Head of caudate nucleus (tissue), 42 donors: ENCODE results near the gene MCL1.

Experiments
- DNase-seq, 42 donors: peaks; one replicate each; pipeline versions ENCODE4 v3.0.0 to v3.0.0-alpha.2; 2020 to 2021; ENCODE audit warnings: mixed read lengths in 7 of 42
- intact Hi-C: fragments of 100-400 bp; cut with DNase I; formaldehyde crosslinking; loops from one replicate; pipeline ENCODE4 v1.15.0; 2022

The MCL1 gene

GRCh38 chr1:150530491-150531159, 48.8 kb downstream of the MCL1 start:
- intact Hi-C loops, result loop anchor here (10.0 kb wide), 1 partner anchor 46 kb away; the partner anchor contains the start of gene TARS2
- DNase-seq, result no peak

DNA sequence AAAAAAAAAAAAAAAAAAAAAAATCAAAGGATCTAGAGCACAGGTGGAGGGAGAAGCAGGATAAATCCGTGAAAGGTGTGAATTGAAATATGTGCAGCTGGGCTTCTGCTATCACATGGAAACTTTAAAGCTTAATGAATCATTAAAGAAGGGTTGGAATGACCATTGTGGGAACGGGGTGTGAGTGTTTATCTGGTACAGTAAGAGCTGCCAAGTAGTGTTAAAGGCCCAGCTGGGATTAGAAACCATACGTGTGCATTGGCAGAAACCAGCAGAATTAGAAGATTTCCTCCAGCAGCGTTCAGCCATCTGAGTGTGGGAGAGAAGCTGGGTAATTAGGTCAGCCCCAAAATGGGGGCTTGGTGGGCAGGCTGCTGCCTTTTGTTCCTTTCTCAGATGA, 50.4 kb downstream of the MCL1 start:
- no peak for DNase-seq
- intact Hi-C loops, result no loop called here

- no peak for DNase-seq
- intact Hi-C loops, result no loop called here
Observed at GRCh38 chr1:150528196-150528595, 51.2 kb downstream of the MCL1 start.

DNA sequence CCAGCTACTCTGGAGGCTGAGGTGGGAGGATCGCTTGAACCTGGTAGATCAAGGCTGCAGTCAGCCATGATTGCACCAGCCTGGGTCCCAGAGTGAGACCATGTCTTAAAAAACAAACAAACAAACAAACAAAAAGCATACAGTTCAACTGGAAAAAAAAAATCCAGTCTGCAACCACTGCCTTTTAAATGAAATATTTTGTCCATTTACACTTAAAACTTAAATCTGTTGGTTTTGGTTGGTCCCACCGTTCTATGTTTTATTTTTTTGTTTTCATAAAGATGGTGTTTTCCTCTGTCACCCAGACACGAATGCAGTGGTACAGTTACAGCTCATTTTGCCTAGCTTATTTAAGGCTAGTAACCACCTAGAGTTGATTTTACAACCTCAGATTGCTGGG, 54.1 kb downstream of the MCL1 start:
- intact Hi-C loops, result no loop called here
- no peak for DNase-seq
